BLaER1 (cell line): Measurements from ENCODE around the gene CBX8.
"Not testable (repeated sequence)": the region's sequence is repeated elsewhere in the genome, so short reads cannot be mapped to it uniquely, and the experiment has no call there.

Experiments
- H3K27ac ChIP-seq: shearing (Covaris generic); formaldehyde crosslinking; 2 replicates; pipeline ENCODE4 v1.8.1; 2022
- H3K27me3 ChIP-seq: shearing (Covaris generic); formaldehyde crosslinking; 2 replicates; pipeline ENCODE4 v1.8.1; 2022
- H3K36me3 ChIP-seq: shearing (Covaris generic); formaldehyde crosslinking; 2 replicates; pipeline ENCODE4 v1.8.1; 2022
- H3K4me1 ChIP-seq: shearing (Covaris generic); formaldehyde crosslinking; 2 replicates; pipeline ENCODE4 v1.8.1; 2022
- H3K4me2 ChIP-seq: shearing (Covaris generic); formaldehyde crosslinking; 2 replicates; pipeline ENCODE4 v1.8.1; 2022
- H3K4me3 ChIP-seq: shearing (Covaris generic); formaldehyde crosslinking; 2 replicates; pipeline ENCODE4 v1.8.1; 2022
- H3K9ac ChIP-seq: shearing (Covaris generic); formaldehyde crosslinking; 2 replicates; pipeline ENCODE4 v1.8.1; 2022
- H3K9me3 ChIP-seq: shearing (Covaris generic); formaldehyde crosslinking; 2 replicates; pipeline ENCODE4 v1.8.1; 2022
- H4K20me1 ChIP-seq: shearing (Covaris generic); formaldehyde crosslinking; 2 replicates; pipeline ENCODE4 v1.8.1; 2022
- Cebpa-rat ChIP-seq: shearing (Covaris generic); IDR thresholded peaks from 2 replicates; pipeline ENCODE4 v1.8.1; 2022

Gene CBX8

GRCh38 chr17:79779661-79780365 lies 17.1 kb downstream of the CBX8 start:
- H3K4me3 ChIP-seq = peak overlapping the region; percentile 90
- H3K4me2 ChIP-seq = peak overlapping the region; percentile 98
- peaks cover 44% of the 10 kb centered on the region for H3K36me3 ChIP-seq
- no peak for TF ChIP-seq Cebpa-rat
- H3K9ac ChIP-seq = peak overlapping the region; percentile 86; the same call in 1 of the 2 replicates
- H4K20me1 ChIP-seq = peaks cover 62% of the 10 kb centered on the region
- H3K4me1 ChIP-seq = peaks cover 50% of the 10 kb centered on the region
- H3K27ac ChIP-seq = no peak overlapping the region
- H3K9me3 ChIP-seq = no peaks in the 10 kb centered on the region
- H3K27me3 ChIP-seq = peaks cover 15% of the 10 kb centered on the region

- Histone ChIP-seq H4K20me1 (peaks cover 55% of the 10 kb centered on the region), H3K36me3 (peaks cover 37% of the 10 kb centered on the region), H3K9ac (peak overlapping the region; percentile 86), H3K4me1 (peaks cover 50% of the 10 kb centered on the region), H3K4me2 (peak overlapping the region; percentile 98), H3K27ac (peak overlapping the region; percentile 82), H3K4me3 (peak overlapping the region; percentile 90), H3K9me3 (no peaks in the 10 kb centered on the region), H3K27me3 (peaks cover 19% of the 10 kb centered on the region)
- no peak for TF ChIP-seq Cebpa-rat
These were observed 17.8 kb downstream of the CBX8 start for GRCh38 chr17:79779084-79779529.

GRCh38 chr17:79778504-79779083 lies 18.3 kb downstream of the CBX8 start:
- peaks cover 32% of the 10 kb centered on the region for H3K36me3 ChIP-seq
- TF ChIP-seq Cebpa-rat = no peak
- H3K4me3 ChIP-seq = peak overlapping the region; percentile 90
- peaks cover 50% of the 10 kb centered on the region for H4K20me1 ChIP-seq
- H3K9ac ChIP-seq = peak overlapping the region; percentile 86
- H3K4me2 ChIP-seq = peak overlapping the region; percentile 98
- no peaks in the 10 kb centered on the region for H3K9me3 ChIP-seq
- peak overlapping the region; percentile 82 for H3K27ac ChIP-seq
- H3K27me3 ChIP-seq = peaks cover 20% of the 10 kb centered on the region
- peaks cover 50% of the 10 kb centered on the region for H3K4me1 ChIP-seq

GRCh38 chr17:79777894-79778503 lies 18.9 kb downstream of the CBX8 start, which contains the start of gene CBX2:
Gene CBX2, plus strand, starts transcription at chr17:79778148. Its CDS starts 88 bp downstream, at chr17:79778236.
- Histone ChIP-seq H3K27ac (peak within 1 kb of the TSS; percentile 88), H3K9ac (peak within 1 kb of the TSS; percentile 86), H3K4me3 (peak within 1 kb of the TSS; percentile 90), H3K36me3 (peaks cover 26% of the 10 kb centered on the region), H4K20me1 (peaks cover 44% of the 10 kb centered on the region), H3K4me1 (peaks cover 50% of the 10 kb centered on the region), H3K4me2 (peak within 1 kb of the TSS; percentile 98), H3K9me3 (no peaks in the 10 kb centered on the region), H3K27me3 (peaks cover 20% of the 10 kb centered on the region)
- no peak for TF ChIP-seq Cebpa-rat

GRCh38 chr17:79777120-79777893 lies 19.6 kb downstream of the CBX8 start:
- H3K9ac ChIP-seq = peak overlapping the region; percentile 83
- H3K4me3 ChIP-seq = peak overlapping the region; percentile 72
- H4K20me1 ChIP-seq = peaks cover 37% of the 10 kb centered on the region
- H3K27ac ChIP-seq = peak overlapping the region; percentile 88
- peaks cover 20% of the 10 kb centered on the region for H3K27me3 ChIP-seq
- H3K4me2 ChIP-seq = peak overlapping the region; percentile 87
- no peaks in the 10 kb centered on the region for H3K9me3 ChIP-seq
- H3K4me1 ChIP-seq = peaks cover 48% of the 10 kb centered on the region
- TF ChIP-seq Cebpa-rat = no peak
- H3K36me3 ChIP-seq = peaks cover 19% of the 10 kb centered on the region

GRCh38 chr17:79776376-79777119 lies 20.3 kb downstream of the CBX8 start:
- H3K9me3 ChIP-seq = no peaks in the 10 kb centered on the region
- H3K27me3 ChIP-seq = peaks cover 20% of the 10 kb centered on the region
- H3K27ac ChIP-seq = no peak overlapping the region
- TF ChIP-seq Cebpa-rat = no peak
- H4K20me1 ChIP-seq = peaks cover 29% of the 10 kb centered on the region
- peak overlapping the region; percentile 83 for H3K9ac ChIP-seq
- H3K4me2 ChIP-seq = peak overlapping the region; percentile 87
- peak overlapping the region; percentile 72; the same call in 1 of the 2 replicates for H3K4me3 ChIP-seq
- peaks cover 11% of the 10 kb centered on the region; the same call in 1 of the 2 replicates for H3K36me3 ChIP-seq
- peaks cover 41% of the 10 kb centered on the region for H3K4me1 ChIP-seq

- no peak overlapping the region for H3K4me2 ChIP-seq
- H3K27me3 ChIP-seq = peaks cover 20% of the 10 kb centered on the region
- H3K9ac ChIP-seq = no peak overlapping the region
- H3K27ac ChIP-seq = no peak overlapping the region
- H4K20me1 ChIP-seq = peaks cover 20% of the 10 kb centered on the region
- no peaks in the 10 kb centered on the region for H3K9me3 ChIP-seq
- H3K4me3 ChIP-seq = no peak overlapping the region
- peaks cover 31% of the 10 kb centered on the region for H3K4me1 ChIP-seq
- TF ChIP-seq Cebpa-rat = no peak
- H3K36me3 ChIP-seq = peaks cover 8% of the 10 kb centered on the region; the same call in 1 of the 2 replicates
These were observed 21.2 kb downstream of the CBX8 start for GRCh38 chr17:79775632-79776031.

- no peak overlapping the region for H3K27ac ChIP-seq
- no peak overlapping the region for H3K4me3 ChIP-seq
- peaks cover 21% of the 10 kb centered on the region for H3K4me1 ChIP-seq
- peaks cover 9% of the 10 kb centered on the region for H4K20me1 ChIP-seq
- H3K36me3 ChIP-seq = no peaks in the 10 kb centered on the region
- peaks cover 20% of the 10 kb centered on the region for H3K27me3 ChIP-seq
- no peaks in the 10 kb centered on the region for H3K9me3 ChIP-seq
- no peak overlapping the region for H3K4me2 ChIP-seq
- no peak for TF ChIP-seq Cebpa-rat
- no peak overlapping the region for H3K9ac ChIP-seq
These were observed 22.3 kb downstream of the CBX8 start for GRCh38 chr17:79774561-79774975.

- not testable (repeated sequence) for H3K27ac ChIP-seq, H3K4me2 ChIP-seq, H3K9me3 ChIP-seq, H4K20me1 ChIP-seq, H3K4me3 ChIP-seq, H3K36me3 ChIP-seq, H3K9ac ChIP-seq
- H3K4me1 ChIP-seq = peaks cover 12% of the 10 kb centered on the region
- H3K27me3 ChIP-seq = peaks cover 20% of the 10 kb centered on the region
These were observed 24.2 kb downstream of the CBX8 start for GRCh38 chr17:79772726-79773125.
